ENCODE data around the gene SPEN.
"Not testable (repeated sequence)": the region's sequence is repeated elsewhere in the genome, so short reads cannot be mapped to it uniquely, and the experiment has no call there.

SPEN gene

DNA sequence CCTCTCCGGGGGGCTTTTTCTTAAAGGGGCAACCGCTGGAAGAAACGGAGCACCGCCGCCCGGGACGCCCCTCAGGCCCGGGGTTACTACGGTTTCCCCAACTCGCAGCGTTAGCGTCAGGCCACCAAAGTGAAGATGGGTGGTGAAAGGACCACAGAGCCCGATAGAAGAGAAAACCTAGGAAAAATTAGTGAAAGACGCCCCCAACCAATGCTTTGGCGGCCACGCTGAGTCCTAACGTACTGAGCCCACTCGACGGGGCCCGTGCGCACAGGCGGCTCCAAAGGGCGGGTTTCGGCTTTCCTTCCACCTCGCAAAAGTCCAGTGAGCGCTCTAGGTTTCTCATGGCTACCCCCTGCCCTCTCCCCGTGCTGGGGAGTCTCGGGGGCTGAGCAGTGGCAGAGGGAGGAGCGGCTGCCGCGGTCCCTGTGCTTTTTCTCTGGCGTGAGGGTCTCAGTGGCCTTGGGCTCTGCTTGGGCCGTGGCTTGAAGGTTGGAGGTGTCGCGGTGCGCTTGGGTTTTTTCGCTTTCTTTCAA is 12.2 kb upstream of the SPEN start:
- no peak for DNase-seq

DNA sequence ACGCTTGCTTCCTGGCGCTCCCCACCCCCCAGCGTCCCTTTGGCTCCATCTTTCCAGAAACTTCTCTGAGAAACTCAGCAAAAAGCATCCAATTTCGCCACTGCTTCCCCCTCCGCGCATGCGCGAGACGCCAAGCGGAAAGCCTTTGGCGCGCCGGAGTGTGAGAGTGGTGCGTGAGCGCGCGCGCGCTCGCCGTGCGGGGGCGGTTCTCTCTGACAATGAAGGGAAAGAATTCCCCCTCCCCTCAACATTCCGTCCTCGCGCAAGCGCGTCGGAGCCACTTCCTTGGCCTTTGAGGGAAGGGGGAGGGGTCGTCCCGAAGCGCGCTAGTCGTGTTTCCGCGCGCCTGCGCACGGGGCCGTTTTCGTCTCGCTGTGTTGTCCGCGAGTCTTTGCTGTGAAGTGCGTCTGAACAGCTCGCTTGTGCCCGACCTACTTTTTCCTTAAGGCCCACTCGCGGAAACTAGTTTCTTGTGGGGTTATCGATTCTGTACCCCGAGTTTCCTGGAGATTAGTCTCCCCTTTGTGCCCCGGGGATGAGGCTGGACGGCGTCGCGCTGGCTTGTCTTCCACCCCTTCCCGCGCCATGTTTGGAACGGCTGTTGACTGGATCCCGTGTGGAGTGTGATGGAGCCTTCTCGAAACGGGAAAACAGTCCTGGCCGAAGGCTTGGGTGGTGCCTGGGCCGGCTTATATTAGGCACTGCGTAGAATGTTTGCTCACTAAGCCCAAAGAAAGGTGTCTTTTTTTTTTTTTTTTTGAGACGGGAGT is 11.6 kb upstream of the SPEN start:
- peak; percentile 98 for DNase-seq

DNA sequence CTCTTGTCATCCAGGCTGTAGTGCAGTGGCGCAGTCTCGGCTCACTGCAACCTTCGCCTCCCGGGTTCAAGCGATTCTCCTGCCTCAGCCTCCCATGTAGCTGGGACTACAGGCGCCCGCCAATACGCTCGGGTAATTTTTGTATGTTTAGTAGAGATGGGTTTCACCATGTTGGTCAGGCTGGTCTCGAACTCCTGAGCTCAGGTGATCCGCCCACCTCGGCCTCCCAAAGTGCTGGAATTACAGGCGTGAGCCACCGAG is 11.1 kb upstream of the SPEN start:
- DNase-seq = not testable (repeated sequence)

DNA sequence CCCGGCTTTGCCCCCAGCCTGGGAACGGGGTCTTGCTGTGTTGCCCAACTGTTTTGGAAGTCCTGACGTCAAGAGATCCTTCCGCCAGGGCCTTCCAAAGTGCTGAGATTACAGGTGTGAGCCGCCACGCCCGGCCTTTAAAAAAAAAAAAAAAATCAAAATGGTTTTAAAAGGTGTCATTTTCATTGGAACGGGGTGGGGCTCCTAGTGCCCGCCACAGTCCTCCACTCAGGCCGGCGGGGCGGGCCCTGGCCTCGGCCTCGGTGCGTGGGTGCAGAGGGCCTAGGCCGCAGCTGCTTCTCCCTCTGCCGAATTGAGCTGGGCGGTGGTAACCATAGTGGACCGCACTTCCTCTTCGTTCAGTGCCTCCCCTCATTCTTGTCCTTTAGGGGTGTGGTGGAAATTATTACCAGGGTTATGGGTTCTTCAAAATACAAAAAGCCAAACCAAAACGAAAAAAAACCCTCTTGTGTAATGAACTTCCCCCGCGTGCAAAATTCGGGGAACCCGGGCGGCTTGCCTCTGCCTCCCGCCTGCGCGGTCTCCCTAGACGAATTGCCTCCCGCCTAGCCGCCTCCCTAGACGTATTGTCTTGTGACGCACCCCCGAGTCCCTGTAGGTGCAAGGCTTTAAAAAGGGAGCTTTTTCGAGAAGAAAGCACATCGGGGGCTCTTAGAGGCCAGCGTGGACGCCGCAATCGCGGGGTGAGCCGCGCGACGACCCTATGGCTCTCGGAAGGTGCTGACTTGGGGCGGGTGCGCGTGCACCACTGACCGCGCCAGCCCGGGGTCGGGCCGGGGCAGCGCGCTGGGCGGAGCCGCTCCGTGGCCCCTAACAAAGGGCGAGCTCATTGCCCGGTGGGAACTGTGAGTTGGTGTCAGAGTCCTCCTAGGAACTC is 10.5 kb upstream of the SPEN start:
- no peak for DNase-seq

DNA sequence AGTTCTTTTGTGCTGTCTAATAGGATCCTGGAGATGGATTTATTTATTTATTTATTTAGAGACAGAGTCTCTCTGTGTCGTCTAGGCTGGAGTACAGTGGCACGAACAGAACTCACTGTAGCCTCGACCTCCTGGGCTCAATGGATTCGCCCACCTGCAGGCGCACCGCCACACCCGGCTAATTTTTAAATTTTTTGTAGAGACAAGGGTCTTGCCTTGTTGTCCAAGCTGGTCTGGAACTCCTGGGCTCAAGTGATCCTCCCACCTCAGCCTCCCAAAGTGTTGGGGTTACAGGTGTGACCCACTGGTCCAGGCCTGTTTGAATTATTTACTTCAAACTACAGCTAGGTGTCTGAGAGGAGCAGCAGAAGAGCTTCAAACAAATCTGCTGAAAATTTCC is 9.6 kb upstream of the SPEN start:
- no peak for DNase-seq

DNA sequence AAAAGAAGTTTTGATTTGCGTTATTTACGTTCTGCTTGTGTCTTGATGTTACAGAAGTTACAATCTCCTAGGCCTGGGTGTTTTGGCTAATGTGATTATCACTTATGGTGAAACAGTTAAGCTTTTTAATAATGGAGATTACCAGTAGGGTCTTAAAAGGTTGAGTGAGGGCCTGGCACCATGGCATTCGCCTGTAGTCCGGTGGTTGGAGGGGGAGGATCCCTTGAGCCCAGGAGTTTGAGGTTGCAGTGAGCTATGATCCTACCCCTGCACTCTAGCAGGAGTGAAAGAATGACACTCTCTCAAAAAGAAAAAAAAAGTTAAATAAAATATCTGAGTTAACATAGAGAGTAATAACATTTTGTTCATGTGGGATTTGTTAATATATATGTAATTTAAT is 8.8 kb upstream of the SPEN start:
- no peak for DNase-seq

DNA sequence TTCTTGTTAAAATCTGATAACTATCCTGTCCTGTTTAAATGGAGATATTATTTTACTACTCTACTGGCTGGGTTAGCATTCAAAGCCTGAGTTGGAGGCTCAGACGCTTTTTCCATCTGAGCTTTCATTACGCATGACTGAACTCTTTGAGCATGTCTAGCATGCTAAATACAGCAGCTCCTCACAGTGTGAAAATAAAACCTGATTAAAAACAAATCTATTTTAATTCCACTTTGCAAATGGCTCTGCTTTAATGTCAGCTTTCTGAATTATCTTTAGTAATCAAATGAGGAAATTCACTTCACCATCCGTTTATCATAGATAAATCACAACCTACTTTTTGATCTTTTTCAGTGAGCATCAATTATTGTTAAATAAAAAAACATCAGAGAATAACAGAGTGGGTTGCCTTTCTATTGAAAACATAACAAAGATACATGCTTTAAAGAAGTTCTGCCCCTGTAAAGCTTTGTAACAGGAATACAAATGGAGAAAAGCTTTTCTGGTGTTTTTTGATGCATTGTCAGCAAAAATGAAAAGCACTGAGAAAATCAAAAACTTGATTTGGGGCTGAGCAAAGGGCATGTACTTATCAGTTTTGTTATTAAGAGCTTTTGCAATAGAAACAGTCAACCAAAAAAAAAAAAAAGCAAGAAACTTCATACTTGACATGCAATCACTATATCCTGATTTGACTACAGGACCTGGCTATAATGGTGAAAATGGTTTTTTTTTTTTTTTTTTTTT is 3.5 kb upstream of the SPEN start:
- no peak for DNase-seq

DNA sequence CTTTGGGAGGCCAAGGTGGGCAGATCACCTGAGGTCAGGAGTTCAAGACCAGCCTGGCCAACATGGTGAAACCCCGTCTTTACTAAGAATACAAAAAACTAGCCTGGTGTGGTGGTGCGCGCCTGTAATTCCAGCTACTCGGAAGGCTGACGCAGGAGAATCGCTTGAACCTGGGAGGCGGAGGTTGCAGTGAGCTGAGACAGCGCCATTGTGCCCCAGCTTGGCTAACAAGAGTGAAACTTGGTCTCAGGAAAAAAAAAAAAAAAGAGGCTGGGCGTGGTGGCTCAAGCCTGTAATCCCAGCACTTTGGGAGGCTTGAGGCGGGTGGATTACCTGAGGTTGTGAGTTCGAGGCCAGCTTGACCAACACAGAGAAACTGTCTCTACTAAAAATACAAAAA is 1.5 kb upstream of the SPEN start:
- not testable (repeated sequence) for DNase-seq

DNA sequence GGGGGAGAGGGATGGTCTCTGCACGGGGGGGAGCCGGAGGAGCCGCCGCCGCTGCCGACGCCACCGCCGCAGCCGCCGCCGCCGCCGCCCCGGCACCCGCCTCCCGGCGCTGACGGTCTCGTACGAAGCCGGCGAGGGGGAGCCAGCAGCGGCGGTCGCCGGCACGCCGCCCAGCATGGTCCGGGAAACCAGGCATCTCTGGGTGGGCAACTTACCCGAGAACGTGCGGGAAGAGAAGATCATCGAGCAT is 311 bp downstream of the SPEN start:
- DNase-seq = no peak

DNA sequence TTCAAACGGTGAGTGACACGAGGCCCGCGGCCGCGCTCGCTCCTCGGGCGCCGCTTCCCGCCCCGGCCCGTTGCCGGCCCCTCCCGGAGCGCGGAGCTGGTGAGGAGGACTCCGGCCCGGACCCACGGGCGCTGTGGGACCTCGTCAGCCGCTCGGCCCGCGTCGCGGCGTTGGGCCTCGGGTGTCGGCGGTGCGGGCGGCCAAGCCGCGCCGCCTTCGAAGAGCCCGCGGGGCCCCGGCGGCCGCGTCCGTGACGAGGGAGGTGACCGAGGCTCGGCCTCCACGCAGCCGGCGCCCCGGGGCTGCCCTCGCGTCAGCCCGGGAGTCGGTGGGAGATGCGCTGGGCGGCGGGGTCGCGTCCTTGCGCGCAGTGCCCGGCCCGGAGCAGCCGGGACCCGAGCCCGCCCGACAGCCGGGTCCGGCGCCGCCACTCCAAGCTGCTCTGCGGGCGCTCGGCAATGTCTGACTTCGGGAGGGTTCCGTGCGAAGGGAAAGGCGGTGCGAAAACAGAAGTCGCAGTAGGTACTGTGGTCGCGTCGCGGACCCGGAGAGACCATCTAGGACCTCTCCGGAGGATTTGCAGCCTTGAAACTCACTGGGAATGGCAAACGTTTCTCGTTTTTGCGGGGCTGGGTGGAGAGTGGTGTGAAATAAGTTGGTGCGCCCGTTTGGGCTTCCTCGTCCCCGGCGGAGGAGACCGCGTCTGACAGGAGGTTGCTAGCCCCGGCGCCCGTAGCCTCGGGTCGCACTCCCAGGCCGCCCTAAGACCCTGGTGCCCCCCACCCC is 829 bp downstream of the SPEN start:
- no peak for DNase-seq

DNA sequence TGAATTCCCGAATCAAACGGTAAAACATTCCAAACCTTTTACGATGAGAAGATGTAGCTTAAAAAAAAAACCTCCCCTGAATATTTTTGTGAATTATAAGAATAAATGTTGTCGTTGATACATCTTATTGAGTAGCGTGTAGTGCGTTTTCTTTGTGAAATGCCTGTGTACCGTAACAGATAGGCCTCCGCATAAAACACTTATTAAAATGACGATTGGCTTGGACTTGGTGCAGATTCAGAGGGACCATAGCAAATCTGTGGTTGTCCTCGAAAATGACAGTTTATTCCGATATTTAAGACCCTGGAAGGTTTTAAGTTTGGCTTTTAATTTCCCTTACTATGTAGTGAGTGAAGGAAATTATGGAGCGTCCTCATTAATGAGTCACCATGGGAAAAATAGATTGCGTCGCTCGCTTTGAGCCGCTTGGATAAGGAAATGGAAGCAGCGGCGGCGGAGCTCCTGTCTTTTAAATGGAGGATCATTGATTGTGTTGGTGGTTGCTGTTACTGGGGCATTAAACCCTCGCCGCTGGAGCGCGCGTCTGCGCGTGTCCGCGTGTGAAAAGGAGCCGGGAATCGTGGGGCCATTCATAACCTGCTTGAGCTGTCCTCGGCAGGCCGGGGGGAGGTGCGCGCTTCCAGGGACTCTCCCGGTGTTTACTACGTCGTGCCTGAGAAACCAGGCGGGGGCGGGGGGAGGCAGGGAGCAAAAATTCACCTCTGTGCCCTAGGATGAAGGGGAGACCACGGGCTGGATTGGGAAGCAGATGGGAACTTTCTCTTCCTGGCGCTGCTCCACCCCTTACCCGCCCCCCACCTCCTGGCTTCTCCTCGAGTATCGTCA is 1.6 kb downstream of the SPEN start:
- peak; percentile 75 for DNase-seq

DNA sequence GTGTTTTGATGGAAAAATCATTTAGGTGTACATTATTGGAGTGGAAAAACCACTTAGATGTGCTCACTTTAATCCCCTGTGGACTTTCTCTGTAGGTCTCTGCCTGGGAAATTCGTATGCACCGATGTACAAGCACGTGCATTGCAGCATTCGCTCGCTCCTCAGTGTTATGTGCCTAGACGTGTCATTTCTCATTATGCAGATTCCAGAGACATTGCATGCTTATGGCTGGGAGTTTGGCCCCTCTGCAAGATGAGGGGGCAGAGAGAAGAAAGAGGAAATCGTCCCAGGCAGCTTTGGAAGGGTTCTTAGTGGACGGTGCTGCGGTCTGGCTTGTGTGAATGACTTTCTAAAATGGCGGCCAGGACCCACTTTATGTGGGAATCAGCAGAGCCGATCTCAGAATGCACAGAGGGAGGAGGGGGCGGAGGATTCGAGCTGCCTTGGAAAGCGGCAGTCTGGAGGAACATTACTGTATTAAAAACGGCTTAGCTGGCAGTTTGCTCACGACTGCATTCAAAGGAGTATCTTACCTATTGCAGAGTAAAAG is 2.3 kb downstream of the SPEN start:
- peak; percentile 69 for DNase-seq

DNA sequence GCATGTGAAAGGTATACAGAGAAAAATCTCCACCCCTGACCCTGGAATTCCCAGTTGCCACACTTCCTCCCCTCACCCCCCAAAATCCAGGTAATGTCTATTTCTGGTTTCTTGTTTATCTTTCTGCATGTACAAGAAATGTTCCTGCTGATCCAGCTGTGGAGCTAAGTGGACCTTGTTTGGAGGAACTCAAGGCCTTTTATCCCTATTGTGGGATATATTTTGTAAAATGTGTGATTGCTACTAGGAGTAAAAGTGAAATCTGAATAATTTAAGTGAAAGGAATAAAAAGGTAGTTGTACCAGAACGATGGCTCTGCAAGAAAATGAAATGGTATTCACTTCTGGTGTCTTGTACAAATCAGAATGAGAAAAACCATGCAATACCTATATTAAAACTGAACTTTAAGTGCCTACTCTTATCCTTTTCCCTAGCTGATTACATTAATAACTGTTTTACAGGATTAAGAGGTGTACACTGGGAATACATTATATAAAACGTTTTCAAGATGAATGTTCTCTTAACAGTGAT is 3.0 kb downstream of the SPEN start:
- no peak for DNase-seq

DNA sequence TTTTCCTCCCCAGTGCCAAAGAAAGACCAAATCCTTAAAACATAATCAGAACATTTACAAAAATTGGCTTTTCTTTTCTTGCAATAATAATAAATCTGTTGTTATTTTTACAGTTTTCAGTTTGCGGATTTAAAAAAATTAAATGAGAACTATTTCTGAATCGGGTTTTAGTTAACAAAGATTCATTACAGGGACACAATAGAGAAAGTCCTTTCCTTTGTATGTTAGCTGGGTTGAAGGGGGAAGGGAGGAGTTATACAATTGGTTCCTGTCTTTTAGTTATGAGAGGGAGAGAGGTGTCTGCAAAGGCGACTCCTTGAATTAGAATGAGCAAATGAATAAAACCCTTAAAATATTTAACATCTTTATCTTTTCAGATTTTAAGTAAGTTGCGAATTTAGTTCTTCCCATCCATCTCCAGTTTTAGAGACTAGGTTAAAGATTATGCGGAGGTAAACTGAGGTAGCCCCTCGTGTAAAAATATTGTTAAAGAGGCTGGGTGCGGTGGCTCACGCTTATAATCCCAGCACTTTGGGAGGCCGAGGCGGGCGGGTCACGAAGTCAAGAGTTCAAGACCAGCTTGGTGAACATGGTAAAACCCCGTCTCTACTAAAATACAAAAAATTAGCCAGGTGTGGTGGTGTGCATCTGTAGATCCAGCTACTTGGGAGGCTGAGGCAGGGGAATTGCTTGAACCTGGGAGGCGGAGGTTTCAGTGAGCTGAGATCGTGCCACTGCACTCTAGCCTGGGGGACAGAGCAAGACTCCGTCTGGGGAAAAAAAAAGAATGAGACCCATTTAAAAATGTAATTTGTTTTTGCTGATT is 3.9 kb downstream of the SPEN start:
- no peak for DNase-seq

DNA sequence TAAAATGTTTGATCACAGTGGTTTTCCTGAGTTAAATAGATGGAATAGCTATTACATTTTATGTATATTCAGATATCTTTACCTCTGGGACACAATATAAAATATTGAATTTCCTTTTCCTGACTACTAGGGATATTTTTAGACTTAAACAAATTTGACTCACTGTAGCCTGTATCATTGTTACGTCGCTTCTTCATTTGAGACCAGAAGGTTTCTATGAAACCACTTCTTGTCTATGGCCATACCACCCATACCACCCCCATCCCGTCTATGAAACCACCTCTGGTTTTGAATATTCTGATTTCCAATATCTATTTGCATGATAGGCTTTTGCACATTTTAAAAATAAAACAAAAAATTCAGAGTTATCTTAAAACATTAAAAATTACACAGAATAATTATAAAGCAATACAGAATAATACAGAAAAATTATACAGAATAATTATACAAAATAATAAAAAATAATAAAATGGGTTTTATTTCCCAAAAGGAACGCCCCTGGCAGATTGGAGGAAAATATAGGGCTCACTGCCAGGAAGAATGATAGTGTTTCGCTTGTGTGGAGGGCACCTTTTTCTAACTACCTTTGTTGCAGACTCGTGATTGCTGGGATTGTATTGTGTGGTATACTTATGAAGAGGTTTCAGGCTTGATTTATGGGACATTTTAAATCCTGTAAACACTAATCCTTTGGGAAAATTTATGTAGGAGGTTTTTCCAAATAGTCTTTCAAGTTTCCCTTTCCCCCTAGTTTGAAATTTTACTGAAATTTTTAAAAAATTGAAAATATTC is 4.7 kb downstream of the SPEN start:
- no peak for DNase-seq

DNA sequence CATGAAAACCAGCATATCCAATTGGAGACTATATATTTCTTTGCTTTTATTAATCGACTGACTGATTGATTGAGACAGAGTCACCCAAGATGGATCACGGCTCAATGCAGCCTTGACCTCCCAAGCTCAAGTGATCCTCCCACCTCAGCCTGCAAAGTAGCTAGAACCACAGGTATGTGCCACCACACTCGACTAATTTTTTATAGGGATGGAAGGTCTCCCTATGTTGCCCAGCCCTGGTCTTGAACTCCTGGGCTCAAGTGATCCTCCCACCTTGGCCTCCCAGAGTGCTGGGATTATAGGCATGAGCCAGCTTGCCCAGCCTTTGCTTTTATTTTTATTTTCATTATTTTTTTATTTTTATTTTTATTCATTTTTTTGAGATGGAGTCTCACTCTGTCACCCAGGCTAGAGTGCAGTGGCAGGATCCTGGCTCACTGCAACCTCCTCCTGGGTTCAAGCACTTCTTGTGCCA is 5.4 kb downstream of the SPEN start:
- no peak for DNase-seq

DNA sequence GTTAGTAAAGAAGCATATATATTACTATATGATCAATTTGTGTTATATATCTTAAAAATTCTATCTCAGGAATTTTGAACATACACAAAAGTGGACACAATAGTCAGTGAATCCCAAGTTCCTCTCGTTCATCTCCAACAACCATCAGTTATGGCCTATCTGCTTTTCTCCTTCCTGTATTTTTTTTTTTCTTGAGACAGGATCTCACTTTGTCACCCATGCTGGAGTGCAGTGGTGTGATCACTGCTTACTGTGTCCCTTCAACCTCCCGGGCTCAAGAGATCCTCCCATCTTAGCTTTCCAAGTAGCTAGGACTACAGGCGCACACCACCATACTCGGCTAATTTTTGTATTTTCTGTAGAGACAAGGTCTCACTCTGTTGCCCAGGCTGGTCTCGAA is 9.4 kb downstream of the SPEN start:
- DNase-seq = no peak

DNA sequence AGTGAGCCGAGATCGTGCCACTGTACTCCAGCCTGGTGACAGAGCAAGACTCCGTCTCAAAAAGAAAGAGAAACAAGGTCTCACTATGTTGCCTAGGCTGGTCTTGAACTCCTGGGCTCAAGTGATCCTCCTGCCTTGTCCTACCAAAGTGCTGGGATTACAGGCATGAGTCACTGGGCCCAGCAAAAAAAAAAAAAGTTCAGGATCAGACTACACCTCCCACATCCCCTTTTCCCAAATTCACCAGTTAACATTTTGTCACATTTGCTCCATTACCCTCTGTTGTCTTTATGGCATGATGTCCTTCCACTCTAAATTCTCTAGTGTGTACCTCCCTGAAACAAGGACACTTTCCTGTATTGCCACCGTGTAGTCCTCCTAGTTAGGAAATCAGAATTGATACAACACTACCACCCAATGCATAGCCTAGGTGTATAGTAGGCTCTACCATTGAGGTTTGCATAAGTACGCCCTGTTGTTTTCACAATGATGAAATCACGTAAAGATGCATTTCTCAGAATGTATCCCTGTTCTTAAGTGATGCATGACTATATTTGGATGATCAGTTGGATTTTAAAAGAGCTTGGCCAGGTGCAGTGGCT is 10.7 kb downstream of the SPEN start:
- DNase-seq = no peak

All from NCI-H2107 (cell line).